GM12891 (cell line): ENCODE results near the gene PTGS1.
"Not testable (repeated sequence)": the region's sequence is repeated elsewhere in the genome, so short reads cannot be mapped to it uniquely, and the experiment has no call there.

Source experiments
- POLR2A ChIP-seq: IDR thresholded peaks from 2 replicates; pipeline ENCODE4 v1.6.1; 2011; ENCODE audit warnings: low read depth, low read length, control low read depth
- POLR2AphosphoS5 ChIP-seq: IDR thresholded peaks from 2 replicates; pipeline ENCODE4 v1.6.1; 2011; ENCODE audit warnings: low read depth, low read length, control low read depth

DNA sequence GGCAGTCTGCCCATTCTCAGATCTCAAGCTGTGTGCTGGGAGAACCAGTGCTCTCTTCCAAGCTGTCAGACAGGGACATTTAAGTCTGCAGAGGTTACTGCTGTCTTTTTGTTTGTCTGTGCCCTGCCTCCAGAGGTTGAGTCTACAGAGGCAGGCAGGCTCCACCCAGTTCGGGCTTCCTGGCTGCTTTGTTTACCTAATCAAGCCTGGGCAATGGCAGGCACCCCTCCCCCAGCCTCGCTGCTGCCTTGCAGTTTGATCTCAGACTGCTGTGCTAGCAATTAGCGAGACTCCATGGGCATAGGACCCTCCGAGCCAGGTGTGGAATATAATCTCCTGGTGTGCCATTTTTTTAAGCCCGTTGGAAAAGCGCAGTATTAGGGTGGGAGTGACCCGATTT is 43.3 kb downstream of the PTGS1 start:
- TF ChIP-seq POLR2A, POLR2AphosphoS5: not testable (repeated sequence)
